ENCODE results near the gene MAMDC2.

The MAMDC2 gene

GRCh38 chr9:70107558-70107957, 63.9 kb downstream of the MAMDC2 start:
- no peak for DNase-seq (ENCODE audit: low spot score)

DNA sequence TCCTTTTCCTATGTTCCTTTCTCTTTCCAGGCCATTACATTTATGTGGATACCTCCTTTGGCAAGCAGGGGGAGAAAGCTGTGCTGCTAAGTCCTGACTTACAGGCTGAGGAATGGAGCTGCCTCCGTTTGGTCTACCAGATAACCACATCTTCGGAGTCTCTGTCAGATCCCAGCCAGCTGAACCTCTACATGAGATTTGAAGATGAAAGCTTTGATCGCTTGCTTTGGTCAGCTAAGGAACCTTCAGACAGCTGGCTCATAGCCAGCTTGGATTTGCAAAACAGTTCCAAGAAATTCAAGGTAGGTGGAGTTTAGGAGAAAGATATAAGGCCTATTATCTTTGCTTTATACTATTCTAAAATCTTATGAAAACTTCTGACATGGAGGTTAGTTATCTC, 64.5 kb downstream of the MAMDC2 start:
- DNase-seq (ENCODE audit: low spot score): no peak

GRCh38 chr9:70110194-70111041, 66.8 kb downstream of the MAMDC2 start:
- DNase-seq (ENCODE audit: low spot score): no peak

DNA sequence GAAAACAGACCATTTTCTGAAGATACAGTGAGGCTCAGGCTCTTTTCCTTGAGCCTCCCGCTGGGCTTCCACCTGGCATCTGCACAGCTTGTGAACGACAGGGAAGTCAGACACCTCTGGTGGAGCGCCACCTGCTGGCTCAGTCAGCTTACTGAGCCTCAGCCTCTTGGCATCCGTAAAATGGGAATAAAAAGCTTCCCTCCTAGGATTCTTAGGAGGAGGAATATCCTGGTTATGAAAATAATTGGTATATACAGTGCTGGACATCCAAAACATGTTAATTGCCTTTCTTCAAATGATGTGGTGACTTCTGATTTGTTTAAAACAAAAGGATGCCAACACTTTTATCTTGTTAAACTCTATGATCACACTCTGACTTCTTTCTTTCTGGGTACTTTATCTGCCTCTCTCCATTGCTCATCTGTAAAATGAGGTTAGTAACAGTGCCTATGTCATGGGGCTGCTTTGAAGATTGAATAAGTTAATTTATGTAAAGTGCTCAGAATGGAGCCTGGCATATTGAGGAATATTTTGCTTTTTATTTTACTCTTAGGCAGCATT, 67.5 kb downstream of the MAMDC2 start:
- DNase-seq (ENCODE audit: low spot score): peak; percentile 64

- DNase-seq (ENCODE audit: low spot score): no peak
Measured at GRCh38 chr9:70111641-70112236, 68.1 kb downstream of the MAMDC2 start.

GRCh38 chr9:70112981-70113380, 69.3 kb downstream of the MAMDC2 start:
- no peak for DNase-seq (ENCODE audit: low spot score)

DNA sequence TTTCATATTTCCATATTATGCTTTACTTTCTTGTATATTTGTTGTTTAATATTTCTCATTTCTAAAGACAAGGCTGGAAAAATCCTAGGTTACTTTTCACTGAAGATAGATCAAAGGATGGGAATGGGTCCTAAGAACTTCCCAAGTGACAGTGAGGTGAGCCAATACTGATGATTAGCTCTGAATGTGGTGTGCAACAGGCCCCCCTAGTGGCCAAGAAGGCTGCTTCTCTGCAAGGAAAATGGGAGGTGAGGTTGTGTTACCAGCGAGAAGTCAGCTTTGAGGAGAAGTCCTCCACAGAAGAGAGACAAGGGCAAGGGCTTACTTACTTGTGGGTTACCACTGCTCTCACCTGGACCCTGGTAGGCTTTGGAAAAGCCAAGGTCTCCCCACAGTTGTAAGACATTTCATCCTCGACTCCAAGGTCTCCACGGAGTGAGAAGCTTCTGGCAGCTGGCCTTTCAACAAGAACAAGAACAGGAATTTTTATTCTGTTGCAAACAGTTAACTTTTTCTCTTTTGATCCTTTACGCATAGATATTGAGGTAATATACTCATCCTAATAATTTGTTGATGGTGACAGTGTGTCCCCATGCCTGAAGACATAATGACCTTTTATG, 69.9 kb downstream of the MAMDC2 start:
- peak; percentile 53 for DNase-seq (ENCODE audit: low spot score)

GRCh38 chr9:70114898-70115297, 71.2 kb downstream of the MAMDC2 start:
- no peak for DNase-seq (ENCODE audit: low spot score)

DNA sequence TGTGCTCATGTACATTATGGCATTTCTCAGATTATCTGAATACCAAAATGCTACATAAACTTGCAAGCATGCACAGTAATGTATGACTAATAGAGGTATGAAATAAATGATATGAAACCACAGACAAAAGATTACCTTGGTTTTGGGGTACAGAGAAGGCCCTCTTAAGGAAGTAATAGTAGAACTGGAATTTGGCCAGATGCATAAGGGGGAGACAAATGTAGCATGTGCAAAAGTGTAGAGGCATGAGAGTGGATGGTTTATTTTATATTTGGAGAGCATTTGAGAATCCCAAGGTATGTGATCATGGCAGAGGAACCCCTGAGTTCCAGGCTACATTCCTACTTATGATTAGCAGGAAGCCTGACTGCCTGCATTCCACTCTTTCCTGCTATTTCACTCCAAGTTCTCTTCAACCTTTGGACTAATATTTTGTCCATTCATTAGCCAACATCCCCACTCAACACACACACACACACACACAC, 74.2 kb downstream of the MAMDC2 start:
- no peak for DNase-seq (ENCODE audit: low spot score)

- no peak for DNase-seq (ENCODE audit: low spot score)
Measured at GRCh38 chr9:70119786-70120185, 76.1 kb downstream of the MAMDC2 start.

GRCh38 chr9:70120834-70121510, 77.3 kb downstream of the MAMDC2 start:
- DNase-seq (ENCODE audit: low spot score): no peak

- DNase-seq (ENCODE audit: low spot score): no peak
Measured at GRCh38 chr9:70121818-70122436, 78.3 kb downstream of the MAMDC2 start.

GRCh38 chr9:70123695-70124094, 80.0 kb downstream of the MAMDC2 start:
- no peak for DNase-seq (ENCODE audit: low spot score)

GRCh38 chr9:70125621-70126263, 82.1 kb downstream of the MAMDC2 start:
- DNase-seq (ENCODE audit: low spot score): no peak

- no peak for DNase-seq (ENCODE audit: low spot score)
Measured at GRCh38 chr9:70127036-70127435, 83.4 kb downstream of the MAMDC2 start.

- no peak for DNase-seq (ENCODE audit: low spot score)
Measured at GRCh38 chr9:70127540-70128416, 84.1 kb downstream of the MAMDC2 start.

DNA sequence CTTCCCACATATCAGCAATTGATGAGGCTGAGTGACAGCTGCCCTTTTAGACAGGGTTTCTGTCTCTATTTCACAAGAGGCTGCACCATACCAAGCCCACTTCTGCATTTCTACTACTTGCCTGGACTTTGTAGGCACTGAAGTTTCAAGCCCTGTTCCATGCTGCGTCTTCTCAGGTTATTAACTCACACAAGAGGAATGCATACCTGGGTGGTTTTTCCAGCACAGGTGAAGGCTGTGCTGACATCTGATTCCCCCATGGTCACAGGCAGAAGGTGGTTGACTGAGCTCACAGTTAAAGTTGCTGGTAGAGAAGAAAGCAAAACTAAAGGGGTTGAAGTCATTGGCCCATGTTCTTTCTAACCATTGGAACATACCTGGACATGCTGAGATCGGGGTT, 86.6 kb downstream of the MAMDC2 start:
- DNase-seq (ENCODE audit: low spot score): no peak

DNA sequence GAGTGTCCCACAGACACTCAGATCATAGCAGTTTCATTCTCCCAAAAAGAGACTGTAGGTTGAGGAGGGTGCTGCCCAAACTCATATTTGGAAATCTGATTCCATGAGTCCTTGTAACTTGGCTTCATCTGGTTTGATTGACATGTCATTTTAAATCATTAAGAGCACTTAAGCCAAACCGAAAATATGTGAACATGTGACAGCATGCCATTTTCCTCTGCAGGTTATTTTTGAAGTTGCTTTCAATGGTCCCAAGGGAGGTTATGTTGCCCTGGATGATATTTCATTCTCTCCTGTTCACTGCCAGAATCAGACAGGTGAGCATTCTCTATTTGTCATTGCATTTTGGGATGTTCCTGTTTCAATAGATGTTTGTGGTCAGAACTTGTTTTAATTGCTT, 87.6 kb downstream of the MAMDC2 start:
- no peak for DNase-seq (ENCODE audit: low spot score)

DNA sequence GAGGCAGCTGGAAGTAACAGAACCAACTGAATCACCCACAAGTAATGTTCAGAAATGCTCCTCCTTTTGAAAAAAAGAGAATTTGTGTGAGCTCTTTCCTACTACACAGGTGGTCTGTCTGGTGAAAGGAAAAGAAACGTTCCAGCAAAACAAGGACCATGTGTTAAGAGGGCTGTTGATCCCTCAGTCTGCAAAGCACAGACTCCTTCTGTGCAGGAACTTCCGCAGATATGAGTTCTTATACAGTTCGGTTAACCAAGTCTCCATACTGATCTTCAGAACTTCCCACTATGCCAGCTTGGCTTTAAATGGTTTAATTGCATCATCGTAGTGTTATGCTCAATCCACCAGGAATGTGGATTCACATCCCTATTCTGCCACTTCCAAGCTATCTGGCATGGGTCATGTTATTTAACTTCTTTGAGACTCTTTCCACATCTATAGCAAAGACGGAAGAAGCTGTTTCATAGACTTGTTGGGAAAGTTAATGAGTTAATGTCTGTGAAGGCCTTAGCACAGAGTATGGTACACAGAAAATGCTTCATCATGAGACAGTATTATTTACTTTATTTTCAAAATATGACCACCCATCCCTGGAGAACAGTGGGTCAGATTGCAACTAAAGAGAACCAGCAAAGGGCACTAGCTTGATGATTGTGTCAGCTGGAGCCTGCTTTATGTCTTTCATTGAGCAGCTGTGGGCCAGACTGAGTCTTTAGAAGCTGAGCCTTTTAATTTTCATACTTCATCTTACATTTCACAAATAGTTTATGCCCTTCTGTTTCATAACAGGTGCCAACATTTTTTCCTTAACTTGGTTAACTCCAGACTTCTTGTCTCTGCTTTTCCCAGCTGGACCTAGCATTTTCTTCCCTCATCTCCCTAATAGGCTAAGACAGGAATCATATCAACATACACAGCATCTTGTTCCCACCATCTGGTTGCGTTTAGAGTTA, 89.9 kb downstream of the MAMDC2 start:
- DNase-seq (ENCODE audit: low spot score): no peak

Data from cerebellar cortex (tissue), 1 donor.